NCI-H748 (cell line): ENCODE results near the gene ZNF331.

Experiments
- DNase-seq: peaks from one replicate; lab custom pipeline; 2025; ENCODE audit not compliant: unreplicated experiment; lab: John Stamatoyannopoulos, UW

Gene ZNF331

GRCh38 chr19:53571339-53571738 is 33.4 kb downstream of the ZNF331 start:
- DNase-seq = no peak

DNA sequence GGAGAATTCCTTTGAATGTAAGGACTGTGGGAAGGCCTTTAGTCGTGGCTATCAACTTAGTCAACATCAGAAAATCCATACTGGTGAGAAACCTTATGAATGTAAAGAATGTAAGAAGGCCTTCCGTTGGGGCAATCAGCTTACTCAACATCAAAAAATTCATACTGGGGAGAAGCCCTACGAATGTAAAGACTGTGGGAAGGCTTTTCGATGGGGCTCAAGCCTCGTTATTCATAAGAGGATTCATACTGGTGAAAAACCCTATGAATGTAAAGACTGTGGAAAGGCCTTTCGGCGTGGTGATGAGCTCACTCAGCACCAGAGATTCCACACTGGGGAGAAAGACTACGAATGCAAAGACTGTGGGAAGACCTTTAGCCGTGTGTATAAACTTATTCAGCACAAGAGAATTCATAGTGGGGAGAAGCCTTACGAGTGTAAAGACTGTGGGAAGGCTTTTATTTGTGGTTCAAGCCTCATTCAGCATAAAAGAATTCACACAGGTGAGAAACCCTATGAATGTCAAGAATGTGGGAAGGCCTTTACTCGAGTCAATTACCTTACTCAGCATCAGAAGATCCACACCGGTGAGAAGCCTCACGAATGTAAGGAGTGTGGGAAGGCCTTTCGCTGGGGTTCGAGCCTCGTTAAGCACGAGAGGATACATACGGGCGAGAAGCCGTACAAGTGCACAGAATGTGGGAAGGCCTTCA is 39.2 kb downstream of the ZNF331 start:
- no peak for DNase-seq

- no peak for DNase-seq
Measured at GRCh38 chr19:53577968-53578367, 40.0 kb downstream of the ZNF331 start.

- no peak for DNase-seq
Measured at GRCh38 chr19:53579518-53579917, 41.6 kb downstream of the ZNF331 start.

DNA sequence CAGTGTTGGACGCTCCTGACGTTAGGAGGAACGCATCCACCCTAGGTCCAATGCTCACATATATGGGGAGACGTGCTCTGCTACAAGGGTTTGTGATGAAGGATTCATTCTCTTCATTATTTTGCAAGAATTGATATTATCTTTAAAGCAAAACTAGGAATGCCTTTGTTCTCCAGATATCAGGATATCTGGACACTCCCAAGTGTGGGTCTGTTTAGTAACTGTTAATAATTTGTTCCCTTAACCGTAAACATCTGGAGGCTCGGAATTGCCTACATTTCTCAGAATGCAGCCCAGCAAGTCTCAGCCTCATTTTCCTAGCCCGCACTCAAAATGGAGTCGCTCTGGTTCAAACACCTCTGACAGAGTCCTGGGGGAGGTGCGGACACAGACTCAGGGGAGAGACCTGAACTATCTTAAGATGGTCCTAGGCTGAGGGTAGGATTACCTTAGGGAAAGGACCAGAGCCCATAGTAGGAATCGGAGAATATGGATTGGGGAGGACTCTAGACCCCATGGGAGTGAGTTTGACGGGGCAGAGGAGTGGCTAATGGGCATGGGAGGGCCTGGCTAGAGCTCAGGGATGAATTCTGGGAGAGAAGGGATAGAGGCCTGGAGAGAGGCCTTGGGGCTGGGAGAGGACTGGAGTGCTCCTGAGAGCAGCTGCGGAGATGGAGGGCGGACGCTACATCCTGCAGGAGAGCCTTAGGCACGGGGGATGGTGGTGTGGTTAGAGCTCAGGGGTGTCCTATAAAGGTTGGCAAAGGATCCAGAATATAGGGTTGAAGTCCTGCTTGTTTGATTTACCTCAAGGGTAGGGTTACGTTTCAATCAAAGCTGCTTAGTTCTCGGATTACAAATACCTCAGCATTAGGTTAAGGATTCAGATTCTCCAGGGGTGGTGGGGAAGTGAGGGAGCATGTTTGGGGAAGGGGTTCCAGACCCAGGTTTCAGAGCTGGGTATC is 43.2 kb downstream of the ZNF331 start:
- DNase-seq = no peak

- DNase-seq = no peak
Measured at GRCh38 chr19:53581871-53582279, 43.9 kb downstream of the ZNF331 start.

DNA sequence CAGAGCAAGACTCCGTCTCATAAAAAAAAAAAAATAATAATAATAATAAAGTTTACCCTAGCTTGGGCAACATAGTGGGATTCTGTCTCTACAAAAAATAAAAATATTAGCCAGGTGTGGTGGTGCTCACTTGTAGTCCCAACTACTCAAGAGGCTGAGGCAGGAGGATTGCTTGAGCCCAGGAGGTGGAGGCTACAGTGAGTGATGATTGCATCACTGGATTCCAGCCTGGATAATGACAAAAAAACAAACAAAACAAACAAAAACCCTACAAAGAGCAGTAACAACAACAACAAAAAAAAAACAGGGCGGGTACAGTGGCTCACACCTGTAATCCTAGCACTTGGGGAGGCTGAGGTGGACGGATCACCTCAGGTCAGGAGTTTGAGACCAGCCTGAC is 45.2 kb downstream of the ZNF331 start:
- DNase-seq = no peak

- DNase-seq = no peak
Measured at GRCh38 chr19:53586277-53586691, 48.3 kb downstream of the ZNF331 start.

- no peak for DNase-seq
Measured at GRCh38 chr19:53594811-53595509, 57.0 kb downstream of the ZNF331 start.

GRCh38 chr19:53595510-53595867 is 57.5 kb downstream of the ZNF331 start:
- DNase-seq = no peak

DNA sequence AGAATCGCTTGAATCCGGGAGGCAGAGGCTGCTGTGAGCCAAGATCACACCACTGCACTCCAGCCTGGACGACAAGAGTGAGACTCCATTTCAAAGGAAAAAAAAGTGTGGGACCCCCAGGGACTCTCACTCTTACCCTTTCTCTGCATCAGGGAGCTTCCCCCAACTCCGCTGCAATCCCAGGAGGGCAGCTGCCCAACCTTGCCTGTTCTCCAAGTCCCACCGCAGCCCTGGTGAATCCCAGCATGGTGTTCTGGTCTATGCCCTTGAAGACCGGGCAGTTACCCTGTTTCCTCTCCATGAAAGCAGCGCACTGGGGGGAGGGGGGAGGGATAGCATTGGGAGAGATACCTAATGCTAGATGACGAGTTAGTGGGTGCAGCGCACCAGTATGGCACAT is 58.1 kb downstream of the ZNF331 start:
- DNase-seq = no peak

- no peak for DNase-seq
Measured at GRCh38 chr19:53597023-53597422, 59.1 kb downstream of the ZNF331 start.

DNA sequence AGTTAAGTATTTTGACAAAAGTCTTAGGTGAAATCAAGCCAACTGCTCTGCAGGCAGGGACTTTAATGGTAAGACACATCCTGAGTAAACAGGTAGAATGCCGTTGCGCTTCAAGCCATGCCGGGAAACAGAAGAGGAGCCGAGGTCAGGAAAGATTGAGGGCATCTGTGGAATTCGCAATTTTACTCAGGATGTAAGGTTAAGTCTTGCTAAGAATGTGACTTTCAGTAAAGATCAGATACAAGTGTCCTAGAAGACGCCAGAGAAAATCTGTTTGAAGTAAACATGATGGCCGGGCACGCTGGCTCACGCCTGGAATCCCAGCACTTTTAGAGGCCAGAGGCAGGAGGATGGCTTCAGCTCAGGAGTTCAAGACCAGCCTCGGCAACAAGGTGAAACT is 60.4 kb downstream of the ZNF331 start:
- no peak for DNase-seq

DNA sequence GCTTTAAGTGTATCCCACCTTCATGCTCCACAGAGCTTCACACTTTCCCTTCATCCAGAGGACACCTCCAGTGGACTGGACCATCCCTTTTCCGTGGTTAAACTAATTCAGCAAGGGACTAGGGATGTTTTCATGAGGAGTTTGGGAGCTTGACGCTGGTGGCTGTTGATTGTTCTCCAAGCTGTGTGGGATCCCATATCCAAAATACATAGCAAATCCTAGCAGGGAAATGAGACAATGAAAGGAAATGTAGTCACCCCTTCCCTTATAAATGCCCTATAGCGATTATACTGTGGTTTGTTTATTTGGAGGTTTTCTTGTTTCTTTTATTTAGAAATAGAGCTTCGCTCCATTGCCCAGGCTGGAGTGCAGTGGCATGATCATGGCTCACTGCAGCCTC is 62.3 kb downstream of the ZNF331 start:
- DNase-seq = no peak

DNA sequence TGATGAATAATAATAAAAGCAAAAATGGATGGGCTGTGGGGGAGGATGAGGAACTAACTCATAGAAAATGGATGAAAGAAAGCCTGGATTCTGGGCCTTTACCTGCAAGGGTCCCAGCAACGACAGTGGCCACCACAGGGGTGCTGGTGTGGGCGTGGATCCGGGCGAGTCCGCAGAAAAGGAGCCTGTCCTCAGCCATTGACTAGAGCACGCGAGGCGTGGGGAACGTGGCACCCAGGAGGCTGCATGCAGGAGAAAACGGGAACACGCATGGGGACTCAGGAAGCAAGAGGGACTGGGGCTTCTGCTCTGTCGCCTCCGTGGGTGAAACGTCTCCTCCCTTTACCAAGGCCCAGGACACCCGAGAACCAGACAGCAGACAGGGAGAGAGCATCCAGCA is 68.1 kb downstream of the ZNF331 start:
- DNase-seq = no peak

- DNase-seq = no peak
Measured at GRCh38 chr19:53608381-53608780, 70.4 kb downstream of the ZNF331 start.

GRCh38 chr19:53612762-53613526 is 75.0 kb downstream of the ZNF331 start:
- no peak for DNase-seq

DNA sequence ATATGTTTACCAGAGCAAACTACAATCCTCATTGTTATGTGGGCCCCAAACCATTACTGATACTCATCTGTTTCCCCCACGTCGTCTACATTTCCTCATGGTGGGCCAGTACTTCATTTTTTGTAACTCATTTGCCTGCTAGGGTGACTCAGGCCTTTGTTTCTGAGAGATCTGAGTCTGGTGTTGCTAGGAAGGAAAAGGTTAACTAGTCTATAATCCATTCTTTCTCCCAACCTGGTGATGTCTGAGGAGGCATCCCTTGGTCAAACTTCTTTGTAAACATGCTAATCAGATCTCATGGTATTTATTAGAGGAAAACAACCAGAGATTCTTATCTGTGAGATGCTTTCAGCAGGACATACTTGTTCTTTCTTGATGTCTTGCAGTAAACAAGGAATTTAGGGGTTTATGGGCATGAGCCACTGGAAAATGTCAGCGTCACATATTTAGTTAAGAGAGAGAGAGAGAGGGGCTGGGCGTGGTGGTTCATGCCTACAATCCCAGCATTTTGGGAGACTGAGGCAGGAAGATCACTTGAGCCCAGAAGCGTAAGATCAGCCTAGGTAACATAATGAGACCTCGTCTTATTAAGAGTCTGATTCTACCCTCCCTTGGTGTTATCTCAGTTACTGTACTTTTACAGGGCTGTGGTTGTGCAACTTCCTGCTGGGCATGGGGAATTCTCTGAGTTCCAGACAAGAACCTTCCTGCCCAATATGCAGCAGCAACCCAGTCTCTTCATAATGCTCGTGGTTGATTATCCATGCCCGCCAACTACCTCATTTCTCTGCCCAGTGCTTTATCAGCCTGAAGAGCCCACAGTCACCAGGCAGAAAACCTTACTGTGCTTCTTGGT is 84.2 kb downstream of the ZNF331 start:
- no peak for DNase-seq

- no peak for DNase-seq
Measured at GRCh38 chr19:53624771-53625545, 87.0 kb downstream of the ZNF331 start.
